OCI-LY3 (cell line): ENCODE results near the gene PSKH1.

ENCODE experiments used
- CTCF ChIP-seq: fragments of 200-600, 300-600 bp; sonication (generic); IDR thresholded peaks from 2 replicates; pipeline ENCODE4 v1.5.1; 2014; ENCODE audit warnings: antibody characterized with exemption, low read length, low read depth
- EZH2phosphoT487 ChIP-seq: fragments of 200-600 bp; shearing (Covaris generic); IDR thresholded peaks from 2 replicates; pipeline ENCODE4 v1.6.1; 2018; ENCODE audit warnings: antibody characterized with exemption, mixed run types, low read depth

- no peak for TF ChIP-seq CTCF
- TF ChIP-seq EZH2phosphoT487 = no peak
Observed at GRCh38 chr16:67959536-67960329, 66.7 kb downstream of the PSKH1 start.
